GDM1 (cell line): ENCODE results near the gene ACOT11.

Experiments
- DNase-seq: peaks from one replicate; lab custom pipeline; 2025; lab: John Stamatoyannopoulos, UW

The ACOT11 gene

DNA sequence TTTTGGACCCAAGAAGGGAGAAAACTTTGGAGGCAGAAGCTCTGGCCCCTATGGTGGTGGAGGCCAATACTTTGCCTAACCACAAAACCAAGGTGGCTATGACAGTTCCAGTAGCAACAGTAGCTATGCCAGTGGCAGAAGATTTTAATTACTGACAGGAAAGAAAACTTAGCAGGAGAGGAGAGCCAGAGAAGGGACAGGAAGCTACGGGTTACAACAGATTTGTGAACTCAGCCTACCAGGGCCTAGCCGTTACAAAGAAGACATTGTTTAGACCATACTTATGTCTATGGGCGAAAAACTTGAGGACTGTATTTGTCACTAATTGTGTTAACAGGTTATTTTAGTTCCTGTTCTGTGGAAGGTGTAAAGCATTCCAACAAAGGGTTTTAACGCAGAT, 10.4 kb upstream of the ACOT11 start:
- no peak for DNase-seq

DNA sequence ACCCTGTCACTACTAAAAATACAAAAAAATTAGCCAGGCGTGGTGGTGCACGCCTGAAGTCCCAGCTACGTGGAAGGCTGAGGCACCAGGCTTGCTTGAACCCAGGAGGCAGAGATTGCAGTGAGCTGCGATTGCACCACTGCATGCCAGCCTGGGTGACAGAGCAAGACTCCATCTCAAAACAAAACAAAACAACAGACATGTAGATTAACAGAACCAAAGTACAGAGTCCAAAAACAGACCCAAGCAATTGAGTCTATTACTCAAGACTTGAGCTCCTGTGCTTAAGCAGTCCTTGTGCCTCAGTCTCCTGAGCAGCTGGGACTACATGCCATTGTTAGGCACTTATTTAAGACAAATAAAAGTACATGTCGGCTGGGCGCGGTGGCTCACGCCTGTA, 9.5 kb upstream of the ACOT11 start:
- DNase-seq: no peak

DNA sequence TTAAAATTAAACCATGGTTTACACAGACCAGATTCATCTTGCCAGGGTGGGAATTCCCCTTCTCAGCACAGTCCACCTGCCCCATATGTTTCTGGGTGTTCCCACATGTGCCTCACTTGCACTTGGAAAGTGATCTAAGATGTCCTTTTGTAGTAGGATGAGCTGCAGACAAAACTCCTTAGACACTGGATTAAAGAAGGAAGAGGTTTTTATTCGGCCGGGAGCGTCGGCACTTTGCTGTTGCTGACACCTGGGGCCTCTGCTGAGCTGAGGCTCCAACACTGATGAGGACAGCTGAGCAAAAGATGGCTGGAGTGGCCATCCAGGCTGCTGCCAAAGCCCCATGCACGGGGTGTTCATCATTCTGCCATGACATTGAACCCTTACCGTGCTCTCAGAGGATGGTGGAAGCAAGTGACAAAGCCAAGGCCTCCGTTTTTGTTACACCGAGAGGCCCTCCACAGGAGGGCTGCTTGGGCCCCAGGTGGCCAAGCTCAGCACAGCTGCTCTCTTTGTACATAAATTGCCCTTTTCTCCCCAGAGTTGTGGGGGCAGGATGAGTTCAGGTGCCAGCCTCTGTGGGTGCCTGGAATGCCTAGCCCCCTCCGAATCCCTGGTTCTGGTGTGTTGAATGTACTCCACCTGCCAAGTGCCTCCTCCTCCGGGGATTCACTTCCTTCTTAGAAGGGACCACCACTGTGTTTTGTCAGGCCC, 7.3 kb upstream of the ACOT11 start:
- no peak for DNase-seq

DNA sequence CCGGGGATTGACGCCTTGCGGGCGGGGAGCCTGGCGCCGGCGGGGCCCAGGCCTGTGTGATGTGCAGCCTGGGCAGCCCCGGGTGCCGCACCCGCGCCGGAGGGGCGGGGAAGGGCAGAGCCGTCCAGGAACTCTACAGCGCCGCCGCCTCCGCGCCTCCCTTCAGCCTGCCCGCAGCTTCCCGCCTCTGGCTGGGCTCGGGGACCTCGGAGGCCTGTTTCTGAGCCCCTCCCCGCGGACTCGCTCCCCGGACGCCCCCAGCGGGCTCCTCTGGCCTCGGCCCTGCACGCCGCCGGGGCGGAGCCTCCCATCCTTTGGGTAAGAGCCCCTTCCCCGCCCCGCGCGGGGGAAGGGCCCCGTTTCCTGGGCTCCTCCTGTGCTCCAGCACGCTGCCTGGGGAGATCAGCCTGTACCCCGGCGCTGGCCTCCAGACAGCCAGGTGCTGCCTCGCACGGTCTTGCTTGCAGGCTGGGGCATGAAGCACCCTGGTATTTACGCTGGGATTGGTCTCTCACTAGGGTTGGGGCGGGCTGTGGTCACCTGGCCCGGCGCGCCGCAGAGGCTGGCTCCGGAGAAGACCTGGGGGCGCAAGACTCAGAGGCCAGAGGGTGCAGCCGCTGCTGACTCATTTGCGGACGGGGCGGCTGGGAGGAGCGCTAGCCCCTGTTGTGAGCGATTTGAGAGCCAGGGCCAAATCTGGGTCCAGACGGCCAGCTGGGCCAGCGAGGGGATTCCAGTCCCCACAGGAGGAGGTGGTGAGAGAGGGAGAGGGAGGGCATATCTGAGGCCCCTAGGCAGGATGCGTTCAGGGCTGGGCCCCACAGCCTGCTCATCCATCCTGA, 5.7 kb upstream of the ACOT11 start:
- peak; percentile 75 for DNase-seq

DNA sequence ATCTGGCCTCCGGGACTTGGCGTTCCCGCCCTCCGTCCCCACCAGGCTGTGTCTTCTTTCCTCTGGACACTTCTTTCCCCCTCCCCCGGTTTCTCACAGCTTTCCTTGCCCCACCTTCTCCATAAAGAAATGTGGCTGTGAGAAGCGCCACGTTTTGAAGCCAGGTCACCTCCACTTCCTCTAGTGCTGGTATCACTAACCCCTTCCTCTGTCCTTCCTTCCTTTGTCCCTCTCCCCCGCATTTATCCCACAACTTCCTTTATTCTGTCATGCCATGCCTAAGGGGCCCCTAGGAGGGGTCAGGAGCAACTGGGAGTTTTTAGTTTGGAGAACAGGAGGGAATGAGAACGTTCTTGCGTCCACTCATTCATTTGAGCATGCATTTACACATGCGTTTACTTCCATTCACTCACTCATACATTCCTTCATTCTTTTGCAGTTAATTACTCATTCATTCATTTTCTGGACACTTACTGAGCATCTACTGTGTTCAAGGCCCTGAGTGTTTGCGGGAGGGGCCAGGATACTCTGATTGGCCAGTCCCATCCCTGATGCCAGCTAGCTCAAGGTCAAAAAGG, 5.0 kb upstream of the ACOT11 start:
- DNase-seq: peak; percentile 56

DNA sequence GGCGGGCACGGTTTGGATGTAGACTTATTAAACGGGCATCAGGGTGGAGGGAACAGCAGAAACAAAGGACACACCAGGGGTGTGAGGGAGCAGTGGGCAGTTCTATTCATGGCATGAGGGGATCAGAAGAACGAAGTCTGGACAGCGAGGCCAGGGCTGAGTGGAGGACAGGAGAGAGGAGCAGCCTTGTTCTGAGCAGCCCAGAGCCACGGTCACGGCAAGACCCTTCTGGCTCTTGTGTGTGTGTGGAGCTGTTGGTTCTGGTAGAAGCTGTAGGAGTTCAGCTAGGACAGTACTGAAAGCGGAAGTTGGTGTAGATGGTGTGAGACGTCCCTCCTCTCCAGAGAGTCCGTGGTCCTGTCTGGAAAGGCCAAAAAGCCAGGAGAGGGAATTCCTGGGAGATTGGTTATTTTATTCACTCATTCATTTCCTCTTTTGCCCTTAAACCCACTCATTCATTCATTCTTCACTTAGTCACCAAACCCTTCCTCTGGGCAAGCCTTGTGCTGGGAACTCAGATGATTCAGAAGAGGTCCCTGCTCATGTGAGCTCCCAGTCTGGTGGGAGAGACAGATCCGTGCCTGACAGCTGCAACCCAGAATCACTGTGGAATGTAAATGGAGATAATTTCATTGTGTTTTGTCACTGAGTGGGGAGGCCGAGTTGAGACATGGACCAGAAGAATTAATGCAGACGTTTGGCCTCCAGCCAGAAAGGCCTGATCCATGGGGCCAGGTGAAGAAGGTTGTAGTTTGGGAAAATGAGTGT, 4.1 kb upstream of the ACOT11 start:
- DNase-seq: no peak

DNA sequence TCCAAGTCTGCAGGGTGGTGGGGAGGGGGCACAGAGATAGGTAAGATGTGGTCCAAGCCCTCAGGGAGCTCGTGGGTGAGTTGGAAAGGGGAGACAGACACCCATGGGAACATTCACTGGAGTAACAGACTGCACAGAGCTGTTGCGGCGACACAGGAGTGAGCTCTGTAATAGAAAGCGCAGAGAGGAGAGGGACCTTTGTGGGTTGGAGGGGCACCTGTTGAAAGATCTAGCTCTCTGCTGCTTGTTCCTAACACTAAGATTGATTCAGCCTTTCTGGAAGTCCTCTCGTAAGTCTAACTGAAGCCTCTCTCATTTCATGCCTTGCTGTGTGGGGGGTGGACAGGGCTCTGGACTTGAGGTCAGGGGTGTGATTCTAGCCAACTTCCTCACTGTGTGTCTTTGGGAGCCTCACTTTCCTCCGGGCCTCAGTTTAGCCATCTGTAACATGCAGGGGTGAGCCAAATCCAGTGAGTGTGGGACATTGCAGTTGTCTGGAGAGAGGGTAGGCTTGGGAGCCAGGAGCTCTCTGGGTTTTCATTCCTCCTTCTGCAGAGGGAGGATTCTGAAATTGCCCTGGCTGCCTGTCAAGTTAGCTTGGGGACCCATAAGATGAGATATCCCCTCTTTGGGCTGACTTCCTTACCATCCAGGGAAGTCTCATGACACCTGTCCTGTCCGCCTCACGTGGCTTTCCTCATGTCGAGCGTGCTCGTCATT, 2.0 kb upstream of the ACOT11 start:
- DNase-seq: no peak

DNA sequence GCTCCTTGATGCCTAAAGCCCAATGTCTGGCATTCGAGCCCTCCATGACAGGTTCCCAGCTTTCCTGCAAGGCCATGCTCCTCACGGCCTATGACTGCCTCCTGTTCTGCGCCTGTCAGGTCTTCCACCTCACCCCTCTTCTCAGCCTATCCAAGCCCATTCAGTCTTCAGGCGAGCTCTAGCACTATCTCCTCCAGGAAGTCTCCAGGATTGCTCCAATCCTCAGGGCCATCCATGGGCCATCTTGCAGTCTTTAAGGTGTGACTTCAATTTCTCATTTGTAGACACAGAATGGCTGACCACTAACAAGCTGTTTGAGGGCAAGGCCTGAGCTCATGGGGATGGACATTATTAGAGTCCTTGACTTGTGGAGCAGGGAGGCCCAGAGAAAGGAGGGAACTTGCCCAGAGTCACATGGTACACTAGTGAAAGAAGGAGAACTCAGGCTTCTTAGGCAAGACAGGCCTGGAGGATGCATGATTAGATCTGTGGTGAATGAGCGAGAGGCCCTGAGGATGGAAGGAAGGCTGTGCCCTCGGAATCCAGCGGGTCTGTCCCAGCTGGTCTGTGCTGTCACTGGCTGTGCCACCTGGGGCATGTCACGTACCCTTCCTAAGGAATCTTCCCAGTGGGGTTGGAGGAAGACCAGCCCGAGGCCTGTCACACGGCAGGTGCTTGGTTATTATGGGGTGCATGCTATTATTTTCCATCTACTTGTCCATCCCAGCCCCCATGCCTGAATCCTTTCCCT, 1.2 kb upstream of the ACOT11 start:
- peak; percentile 79 for DNase-seq

DNA sequence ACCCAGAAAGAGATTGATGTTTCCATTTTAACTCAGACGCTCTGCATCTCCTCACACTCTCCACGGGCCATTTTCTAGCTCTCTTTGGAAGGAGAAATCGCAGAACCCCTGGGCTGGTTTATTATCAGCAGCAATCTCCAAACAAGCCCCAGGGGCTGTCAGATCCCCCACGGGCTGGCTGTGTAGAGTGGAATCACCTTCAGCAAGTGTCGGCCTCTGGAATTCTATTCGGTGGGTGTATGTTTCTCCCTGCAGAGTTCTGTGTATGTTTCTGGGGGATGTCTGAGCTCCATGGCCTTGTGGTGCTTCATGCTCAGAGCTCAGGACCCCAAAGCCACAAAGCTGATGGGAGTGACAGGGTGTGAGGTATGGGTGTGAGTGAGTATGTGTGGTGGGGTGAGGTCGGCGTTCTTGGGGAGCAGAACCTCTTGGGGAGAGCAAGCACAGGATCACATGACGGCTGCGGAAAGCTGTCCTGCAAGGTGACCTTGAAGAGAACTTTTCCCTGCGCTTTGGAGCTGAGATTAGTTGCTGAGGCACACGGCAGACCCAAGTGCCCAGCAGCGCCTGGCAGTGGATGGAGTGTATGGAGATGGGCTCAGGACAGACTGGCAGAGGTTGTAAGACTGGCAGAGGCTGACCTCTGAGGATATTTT, 489 bp downstream of the ACOT11 start:
- no peak for DNase-seq

DNA sequence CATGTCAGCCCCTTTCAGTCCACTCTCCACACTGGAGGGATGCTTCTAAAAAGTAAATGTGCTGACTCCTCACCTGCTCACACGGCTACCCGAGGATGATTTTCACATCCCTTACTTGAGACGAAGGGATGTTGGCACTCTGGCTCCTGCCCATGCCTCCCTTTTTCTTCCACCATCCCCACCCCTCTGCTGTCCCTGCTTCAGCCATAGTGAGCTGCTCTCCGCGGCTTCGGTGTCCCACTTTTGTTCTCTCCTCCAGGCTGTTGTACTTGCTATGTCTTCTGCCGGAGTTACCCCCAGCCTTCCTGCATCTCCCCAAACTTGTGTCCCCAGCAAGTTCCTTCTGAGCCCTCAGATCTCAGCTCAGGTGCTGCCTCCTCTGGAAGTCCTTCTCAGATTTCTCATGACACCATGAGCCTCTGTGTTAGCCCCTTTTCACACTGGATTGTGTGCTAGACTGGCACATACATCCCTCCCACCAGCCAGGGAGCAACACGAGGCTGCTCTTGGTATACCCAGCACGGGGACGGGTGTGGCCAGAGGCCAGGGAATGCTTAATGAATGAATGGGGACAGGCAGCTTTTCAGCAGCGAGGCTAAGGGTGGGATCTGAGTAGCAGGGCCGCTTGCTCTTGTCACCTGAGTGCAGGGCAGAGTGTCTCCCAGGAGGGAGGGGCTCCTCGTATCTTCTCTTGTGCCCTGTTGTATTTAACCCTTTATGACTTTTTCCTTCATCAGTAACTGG, 1.3 kb downstream of the ACOT11 start:
- DNase-seq: no peak

DNA sequence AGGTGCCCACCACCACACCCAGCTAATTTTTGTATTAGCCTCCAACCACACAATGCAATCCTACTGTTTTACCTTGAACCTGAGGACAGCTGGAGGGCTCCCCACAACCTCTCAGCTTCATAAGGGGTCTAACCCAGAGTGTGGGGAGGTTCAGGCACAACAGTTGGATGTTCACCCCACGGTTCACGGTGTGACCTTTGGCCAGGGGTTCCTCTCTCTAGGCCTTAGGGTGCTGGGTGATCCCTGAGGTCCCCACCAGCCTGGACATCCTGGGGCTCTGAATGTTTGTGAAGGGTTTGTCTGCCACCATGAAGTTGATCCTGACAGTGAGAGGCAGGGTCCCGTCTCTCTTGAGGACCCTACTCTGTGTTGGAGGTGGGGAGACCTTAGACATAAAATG, 3.9 kb downstream of the ACOT11 start:
- DNase-seq: no peak

DNA sequence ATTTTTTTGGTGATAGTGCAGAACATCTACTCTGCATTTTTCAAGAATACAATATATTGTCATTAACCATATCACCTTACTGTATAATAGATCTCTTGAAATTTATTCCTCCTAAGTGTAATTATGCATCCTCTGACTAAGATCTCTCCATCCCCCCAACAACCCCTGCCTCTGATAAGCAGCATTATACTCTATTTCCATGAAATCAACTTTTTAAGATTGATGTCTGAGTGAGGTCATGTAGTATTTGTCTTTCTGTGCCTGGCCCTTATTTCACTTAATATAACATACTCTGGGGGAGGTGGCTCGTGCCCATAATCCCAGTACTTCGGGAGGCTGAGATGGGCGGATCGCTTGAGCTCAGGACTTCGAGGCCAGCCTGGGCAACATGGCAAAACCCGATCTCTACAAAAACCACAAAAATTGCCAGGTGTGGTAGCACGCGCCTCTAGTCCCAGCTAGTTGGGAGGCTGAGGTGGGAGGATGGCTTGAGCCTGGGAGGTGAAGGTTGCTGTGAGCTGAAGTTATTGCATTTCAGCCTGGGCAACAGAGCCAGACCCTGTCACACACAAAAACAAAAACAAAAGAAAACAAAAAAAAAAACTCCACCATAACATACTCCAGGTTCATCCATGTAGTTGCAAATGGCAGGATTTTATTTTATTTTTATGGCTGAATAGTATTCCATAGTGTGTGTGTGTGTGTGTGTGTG, 5.7 kb downstream of the ACOT11 start:
- DNase-seq: no peak

DNA sequence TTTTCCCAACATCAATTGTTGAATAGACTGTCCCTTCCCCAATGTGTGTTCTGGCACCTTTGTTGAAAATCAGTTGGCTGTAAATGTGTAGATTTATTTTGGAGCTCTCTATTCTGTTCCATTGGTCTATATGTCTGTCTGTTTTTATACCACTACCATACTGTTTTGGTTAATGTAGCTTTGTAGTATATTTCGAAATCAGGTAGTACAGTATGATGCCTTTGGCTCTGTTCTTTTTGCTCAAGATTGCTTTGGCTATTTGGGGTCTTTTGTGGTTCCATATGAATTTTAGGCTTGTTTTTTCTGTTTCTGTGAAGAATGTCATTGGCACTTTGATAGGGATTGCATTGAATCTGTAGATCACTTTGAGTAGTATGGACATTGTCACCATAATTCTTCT, 8.1 kb downstream of the ACOT11 start:
- DNase-seq: no peak

DNA sequence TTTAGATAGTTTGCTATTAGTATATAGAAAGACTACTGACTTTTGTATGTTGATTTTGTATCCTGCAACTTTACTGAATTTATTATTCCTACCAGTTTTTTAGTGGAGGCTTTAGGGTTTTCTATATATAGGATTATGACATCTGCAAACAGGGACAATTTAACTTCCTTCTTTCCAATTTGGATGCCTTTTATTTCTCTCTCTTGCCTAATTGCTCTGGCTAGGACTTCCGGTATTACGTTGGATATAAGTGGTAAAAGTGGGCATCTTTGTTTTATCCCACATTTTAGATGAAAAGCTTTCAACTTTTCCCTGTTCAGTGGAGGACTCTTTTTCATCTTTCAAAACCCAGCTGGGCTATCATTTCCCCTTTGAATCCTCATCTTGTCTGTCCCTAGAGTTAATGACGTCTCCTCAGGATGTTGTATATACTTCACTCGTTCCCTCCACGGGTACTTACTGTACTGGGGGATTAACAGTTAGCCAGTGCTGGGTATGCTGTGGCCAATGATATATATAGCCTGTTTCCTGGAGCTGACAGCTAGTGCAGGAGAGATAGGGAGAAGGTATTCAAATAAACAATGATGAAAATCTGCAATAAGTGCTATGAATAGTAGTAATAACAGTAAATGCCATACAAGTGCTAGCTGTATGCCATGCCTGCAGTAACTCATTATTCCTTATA, 9.8 kb downstream of the ACOT11 start:
- DNase-seq: no peak

DNA sequence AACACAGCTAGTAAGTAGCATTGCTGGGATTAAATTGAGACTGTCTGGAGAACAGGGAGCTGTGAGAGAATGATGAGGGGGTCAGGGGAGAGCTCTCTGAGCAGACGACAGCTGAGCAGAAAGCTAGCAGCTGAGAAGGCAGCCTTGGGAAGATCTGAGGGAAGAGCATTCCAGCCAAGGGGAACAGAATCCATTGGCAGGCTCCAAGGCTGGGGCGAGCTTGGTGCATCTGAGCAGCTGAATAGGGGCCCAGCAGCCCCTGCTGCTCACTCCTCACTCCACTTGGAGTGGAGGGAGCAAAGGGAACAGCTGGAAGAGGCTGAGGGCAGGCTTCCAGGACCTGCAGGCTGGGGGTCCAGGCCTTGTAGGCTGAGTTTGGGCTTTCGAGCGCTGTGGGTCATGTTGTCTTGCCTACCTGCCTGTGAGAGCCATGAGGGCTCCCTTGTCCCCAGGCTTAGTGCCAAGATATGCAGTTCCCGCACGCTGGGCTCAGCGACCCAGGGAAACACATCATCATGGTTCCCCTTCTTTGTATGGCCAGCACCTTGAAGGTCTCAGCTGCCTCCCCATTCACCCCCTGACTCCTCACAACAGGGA, 10.5 kb downstream of the ACOT11 start:
- no peak for DNase-seq

DNA sequence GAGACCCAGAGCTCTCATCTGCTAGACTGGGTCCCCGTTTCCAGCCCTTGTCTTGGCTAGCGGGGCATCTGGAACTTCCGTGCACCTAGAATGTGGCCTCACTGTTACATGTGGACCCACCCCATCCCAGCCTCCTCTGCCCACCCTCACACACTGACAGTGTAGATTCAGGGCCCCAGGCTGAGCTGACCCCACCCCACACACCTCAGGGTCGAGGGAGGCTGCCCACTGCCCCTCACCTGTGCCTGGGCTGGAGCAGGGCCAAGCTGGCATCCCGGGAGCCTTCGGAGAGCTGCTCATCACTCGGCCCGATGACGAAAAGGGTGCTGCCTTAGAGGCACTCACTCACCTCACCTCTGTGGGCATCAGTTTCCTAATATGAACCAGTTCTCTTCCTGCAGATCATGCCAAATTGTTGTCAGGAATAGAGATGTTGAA, 11.1 kb downstream of the ACOT11 start:
- no peak for DNase-seq

DNA sequence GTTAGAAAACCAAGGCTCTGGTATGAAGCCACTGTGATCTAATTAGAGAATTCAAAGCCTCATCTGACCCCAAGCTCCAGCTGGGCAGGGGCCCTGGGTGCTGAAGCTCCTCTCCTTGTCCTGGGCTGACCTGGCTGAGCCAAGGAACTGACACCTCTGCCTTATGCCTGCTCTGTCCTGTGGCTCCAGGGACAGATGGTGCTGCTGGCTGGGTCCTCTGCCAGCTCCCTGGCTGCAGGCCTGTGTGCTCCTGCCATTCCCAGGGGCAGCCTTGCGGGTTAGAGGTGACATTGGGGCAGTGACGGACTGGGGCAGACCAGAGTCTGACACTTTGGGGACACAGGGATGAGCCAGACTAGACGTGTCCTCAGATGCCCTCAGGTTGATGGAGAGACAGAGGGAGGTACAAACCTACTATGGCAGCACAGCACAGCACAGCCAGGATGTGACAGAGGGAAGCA, 11.8 kb downstream of the ACOT11 start:
- DNase-seq: no peak
